DMS53 (cell line): ENCODE measurements around the gene ZNF892.

Experiments used
- DNase-seq: peaks from one replicate; lab custom pipeline; 2025; lab: John Stamatoyannopoulos, UW

The ZNF892 gene

DNA sequence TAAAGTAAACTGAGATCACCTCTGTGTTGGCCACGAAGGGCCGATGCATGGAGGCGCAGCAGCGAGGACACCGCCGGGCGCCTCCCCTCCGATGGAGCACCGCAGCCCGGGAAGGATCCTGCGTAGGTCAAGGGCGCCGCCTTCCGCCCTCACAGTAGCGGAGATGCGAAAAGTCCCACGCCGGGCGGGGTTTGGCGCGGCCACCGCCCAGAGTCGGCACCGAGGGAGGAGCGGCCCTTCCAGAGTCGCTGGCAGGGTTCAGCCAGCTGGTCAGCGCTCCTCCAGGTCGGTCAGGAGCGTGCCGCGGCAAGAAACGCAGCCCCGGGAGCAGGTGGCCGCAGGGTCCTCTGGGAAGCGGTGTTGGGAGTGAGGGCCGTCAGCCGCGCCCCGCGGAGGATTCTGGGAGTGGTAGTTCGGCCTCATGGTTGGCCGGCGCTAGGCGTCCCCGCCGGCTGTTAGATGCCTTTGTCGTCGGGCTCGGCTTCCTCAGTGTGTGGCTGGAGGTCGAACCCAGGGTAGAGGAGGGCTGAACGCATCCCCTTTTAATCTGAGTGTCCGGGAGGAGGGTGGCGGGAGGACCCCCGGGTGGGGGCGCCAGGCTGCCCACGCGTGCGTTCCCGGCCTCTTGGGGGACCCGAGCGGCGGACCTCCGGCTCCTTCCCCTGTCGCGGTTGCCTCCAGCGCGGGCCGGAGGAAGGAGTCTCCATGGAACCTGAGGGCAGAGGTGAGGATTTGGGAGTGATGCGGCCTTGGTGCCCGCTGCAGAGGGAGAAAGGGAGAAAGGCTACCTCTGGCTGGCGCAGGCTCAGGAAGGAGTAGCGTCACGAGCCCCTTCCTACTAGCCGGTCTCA lies at the start of gene ZNF892:
Gene ZNF892, plus strand, starts transcription at position 411 of the 851 bp plus-strand sequence. Its CDS starts 295 bp downstream, at position 706.
- DNase-seq: peak; percentile 99

DNA sequence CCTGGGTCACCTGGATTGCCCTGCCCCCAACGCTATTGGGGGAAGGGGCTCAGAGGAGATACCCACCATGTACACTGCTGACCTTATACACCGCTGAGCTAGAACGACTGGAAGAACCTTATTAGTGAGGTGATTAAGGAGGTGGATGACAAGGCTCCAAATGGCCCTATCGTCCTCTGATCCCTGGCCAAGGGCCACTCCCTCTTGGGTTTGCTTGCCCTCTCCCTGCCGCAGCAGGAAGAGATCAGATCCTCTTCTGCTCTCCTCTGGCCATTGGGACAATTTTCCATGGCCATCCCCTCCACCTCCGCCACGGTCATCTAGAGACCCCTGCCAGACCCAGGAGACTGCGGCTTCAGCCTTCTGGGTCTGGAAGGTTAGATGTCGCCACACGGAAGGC lies 48.9 kb upstream of the ZNF892 start:
- DNase-seq: peak; percentile 31

DNA sequence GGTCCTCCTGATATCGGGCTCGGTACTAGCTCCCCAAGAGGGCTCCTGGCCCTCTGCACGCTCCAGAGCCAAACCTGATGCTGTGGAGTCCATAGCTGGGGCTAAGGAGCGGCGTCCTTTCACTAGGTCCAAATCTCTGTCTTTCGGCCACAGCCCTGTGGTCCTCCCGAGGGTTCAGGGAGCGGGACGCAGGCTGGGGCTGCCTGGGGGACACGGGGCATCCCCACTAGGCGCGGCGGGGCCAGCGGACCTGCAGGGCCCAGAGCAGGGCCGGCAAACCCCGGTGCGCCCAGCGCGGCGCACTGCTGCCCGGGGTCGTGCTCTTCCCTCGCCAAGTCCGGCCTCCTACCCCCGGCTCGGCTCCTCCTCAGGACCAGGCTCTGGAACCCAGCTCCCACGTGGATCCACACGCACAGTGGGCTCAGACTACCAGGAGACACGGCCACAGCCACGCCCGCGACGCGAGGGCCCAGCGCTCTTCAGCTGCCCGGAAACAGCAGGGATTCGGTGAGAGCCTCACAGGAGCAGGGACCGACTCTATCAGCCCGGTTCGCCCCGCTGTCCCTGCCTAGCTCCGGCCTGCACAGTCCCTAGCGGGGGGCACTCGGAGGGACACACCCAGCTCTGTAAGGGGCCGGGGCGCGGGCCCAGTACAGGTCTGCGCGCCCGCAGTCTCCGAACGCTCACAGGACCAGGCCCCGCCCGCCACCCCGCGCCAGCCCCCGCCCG lies 48.3 kb upstream of the ZNF892 start:
- peak; percentile 78 for DNase-seq

DNA sequence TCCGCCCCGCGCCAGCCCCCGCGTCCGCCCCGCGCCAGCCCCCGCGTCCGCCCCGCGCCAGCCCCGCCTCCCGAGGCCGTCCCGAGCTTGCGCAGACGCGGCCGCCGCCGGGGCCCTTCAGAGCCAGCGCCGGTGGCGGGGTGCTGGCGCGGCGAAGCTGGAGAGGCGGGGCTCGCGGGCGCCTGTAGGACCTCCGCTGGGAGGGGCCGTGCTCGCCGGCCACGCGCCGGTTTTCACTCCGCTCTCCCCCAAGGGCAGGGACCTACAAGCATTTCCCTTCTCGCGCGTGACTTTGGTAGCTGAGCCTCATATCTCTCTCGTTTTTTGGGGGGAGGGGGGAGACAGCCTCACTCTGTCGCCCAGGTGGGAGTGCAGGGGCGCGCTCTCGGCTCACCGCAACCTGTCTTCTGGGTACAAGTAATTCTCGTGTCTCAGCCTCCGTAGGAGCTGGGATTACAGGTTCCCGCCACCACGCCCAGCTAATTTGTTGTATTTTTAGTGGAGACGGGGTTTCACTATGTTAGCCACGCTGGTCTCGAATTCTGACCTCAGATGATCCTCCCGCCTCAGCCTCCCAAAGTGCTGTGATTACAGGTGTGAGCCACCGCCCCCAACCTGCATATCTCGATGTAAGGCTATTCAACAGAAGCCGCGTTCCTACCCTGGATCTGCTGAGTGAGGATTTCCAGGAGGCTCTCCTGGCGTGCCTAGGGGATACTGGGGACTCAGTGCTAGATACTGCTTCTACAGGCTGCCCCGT lies 47.5 kb upstream of the ZNF892 start, which contains the start of gene ZNF514:
Gene ZNF514, minus strand, starts transcription at position 159 of the 760 bp plus-strand sequence. CDS start 6,595 bp downstream, outside the sequence.
- peak; percentile 94 for DNase-seq

DNA sequence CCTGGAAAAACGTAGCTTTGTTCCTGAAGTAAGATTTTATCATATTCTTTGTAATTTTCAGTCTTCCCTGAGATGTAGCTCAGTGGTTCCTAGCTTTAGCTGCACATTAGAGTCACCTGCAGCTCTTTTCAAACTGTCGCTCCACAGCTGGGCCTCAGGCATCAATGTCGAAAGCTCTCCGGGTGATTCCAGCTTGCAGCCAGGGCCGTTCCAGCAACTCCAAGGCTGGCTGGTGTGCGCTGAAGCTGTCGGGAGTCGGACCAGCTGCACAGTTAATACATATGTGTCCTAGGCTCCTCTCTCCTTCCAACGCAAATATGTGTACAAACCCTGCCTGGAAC lies 42.3 kb upstream of the ZNF892 start:
- DNase-seq: no peak

DNA sequence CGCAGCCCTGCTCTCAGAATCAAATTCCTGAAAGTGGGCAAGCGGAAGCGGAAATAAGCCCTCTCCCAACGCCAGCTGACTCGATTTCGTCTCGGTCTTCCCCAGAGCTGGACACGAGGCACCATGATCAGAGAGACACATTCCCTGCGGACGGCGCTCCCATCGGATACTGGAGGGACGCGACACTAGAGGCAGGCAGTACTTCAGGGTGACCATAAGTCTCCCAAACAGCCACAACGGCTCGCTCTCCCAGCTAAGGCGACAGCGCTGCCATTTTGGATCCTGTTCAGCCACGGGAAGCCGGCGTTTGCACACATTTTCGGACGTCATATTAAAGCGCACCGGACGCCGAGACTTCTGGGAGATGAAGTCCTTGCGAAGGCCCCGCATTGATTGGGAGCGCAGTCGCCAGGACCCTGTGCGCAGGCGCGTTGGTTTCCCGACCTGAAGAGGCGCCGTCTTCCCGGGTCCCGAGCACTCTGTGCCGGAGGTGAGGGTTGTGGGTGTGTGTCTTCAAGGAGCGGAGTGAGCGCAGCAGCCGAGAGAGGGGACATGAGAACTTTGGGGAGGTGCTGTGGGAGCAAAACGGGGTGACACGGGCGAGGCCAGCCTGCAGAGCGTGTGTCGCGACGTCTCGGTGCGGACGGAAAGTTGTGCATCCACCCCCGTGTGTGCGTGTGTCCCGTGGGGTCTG lies 41.8 kb upstream of the ZNF892 start, which contains the start of gene ZNF2:
Gene ZNF2, plus strand, starts transcription at position 439 of the 694 bp plus-strand sequence. CDS start 10,418 bp downstream, outside the sequence.
- DNase-seq: peak; percentile 99

DNA sequence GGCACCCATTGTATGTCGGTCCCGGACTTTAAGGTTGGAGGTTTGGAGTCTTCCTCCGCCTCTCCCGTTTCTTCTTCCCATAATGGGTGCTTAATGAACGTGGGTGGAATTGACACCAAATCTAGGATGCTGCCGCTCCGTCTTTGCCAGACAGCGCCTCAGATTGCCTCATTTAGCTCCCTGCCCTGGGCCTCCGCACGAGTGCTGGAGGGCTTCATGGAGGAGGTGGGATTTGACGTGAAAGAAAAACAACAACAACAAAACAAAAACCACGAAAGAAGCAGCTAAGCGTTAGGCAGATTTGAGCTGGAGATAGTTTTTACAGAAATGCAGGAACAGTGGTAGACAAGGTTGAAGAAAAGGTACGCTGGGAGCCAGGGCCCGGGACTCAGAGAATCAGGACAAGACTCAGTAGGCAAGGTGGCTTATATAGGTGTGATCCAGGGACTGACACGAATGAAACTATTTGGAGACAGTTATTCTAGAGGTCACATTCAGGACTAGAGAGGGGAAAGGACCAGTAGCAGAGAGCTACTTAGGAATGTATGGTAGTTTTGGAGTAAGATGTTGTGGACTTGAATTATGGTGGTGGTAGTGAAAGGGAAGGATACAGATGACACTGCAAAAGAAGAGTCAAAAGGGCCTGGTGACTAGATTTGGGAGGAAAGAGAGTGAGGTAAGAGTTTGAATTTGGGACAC lies 41.1 kb upstream of the ZNF892 start:
- DNase-seq: no peak

DNA sequence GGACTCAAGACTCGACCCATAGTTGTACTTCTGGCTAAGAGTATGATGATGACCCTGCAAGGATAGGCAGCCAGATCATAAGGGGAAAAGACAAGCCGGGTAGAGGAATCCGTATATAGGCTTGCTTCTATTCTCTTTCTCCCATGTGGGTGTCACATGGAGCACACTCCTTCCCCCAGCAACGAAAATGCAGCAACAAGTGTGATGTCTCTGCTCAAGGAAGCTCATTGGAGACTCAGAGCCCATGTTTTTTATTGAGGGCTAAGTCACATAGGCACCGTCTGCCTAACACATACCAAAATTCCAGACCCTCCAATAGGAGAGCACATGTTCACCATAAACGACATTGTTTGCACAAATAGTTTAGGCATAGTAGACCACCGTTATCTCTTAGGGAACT lies 35.4 kb upstream of the ZNF892 start:
- no peak for DNase-seq

DNA sequence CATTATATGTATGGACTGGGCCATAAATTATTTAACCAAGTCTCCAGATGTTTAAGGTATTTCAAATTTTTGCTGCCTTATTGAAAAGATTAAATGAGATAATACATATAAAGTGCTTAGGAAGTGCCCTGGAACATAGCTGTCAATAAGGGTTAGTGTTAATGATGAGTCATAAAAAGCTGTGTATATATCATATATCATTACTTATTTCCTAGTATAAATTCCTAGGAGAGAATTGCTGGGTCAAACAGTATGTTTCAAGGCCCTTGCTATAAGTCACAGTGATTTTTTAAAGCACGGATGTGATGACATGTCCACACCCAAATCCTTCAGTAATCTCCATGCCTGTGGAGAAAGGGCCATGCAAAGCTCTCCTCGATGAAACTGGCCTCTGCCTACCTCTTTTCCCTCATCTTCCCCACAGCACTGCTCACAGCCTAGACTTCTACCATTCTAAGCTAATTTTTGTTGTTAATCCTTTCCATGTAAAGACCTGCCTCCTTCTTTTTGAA lies 33.2 kb upstream of the ZNF892 start:
- no peak for DNase-seq

DNA sequence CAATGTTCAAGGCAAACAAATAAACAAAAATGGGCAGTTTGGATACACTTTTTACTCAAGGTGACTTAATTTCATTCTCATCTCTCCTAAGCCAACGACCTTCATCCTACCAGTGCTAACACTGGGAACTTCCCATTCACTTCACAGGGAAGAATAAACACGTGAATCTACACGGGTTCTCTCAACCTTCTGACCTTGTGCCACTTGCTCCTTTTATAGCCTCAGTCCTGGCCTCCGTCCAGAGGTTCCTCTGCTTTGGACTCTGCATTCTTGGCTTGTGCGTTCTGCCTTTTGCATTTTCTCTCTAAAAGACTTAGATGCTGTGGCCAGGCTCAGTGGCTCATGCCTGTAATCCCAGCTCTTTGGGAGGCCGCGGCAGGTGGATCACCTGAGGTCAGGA lies 27.9 kb upstream of the ZNF892 start:
- no peak for DNase-seq

DNA sequence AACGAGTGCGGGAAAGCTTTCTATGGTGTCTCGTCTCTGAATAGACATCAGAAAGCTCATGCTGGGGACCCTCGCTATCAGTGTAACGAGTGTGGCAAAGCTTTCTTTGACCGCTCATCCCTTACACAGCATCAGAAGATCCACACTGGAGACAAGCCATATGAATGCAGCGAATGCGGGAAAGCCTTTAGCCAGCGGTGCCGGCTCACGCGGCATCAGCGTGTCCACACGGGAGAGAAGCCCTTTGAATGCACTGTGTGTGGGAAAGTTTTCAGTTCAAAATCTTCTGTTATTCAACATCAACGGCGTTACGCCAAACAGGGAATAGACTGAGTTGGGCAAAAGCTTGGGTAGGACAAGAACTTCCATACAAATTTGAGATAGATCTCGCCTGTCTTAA lies 25.5 kb upstream of the ZNF892 start:
- no peak for DNase-seq

DNA sequence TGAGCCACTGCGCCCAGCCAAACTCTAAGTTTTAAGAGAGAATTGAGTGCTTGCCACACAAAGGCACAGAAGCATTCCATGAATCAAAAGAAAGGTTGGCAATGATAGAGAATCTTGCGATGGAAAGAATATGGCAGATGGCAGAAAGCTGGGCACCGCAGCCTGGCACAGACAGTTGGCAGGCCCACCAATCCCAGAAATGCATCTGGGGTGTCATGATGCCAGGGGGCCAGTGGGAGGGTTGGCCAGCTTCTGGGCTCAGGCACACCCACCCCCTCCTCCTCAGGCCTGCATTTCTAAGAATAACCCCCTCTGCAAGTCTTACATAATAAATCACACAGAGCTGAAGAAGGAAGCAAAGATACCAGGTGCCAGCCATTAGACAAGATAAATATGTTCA lies 22.1 kb upstream of the ZNF892 start:
- DNase-seq: no peak

DNA sequence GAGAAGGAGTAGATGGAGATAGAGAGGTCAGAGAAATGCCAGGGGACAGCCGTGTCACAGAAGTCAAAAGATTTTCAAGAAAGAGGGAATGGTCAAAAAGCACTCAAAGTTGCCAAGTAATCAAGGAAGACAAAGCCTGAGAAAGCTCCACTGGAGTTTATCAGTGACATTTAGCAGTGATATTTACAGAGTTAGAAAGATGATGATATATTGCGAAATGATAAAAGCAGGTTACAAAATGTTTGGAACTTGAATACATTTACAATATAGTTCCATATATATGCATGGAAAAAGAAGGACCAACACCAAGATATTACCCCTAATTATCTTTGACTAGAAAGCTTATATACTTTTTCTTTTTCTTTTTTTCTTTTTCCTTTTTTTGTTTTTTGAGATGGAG lies 21.3 kb upstream of the ZNF892 start:
- no peak for DNase-seq

DNA sequence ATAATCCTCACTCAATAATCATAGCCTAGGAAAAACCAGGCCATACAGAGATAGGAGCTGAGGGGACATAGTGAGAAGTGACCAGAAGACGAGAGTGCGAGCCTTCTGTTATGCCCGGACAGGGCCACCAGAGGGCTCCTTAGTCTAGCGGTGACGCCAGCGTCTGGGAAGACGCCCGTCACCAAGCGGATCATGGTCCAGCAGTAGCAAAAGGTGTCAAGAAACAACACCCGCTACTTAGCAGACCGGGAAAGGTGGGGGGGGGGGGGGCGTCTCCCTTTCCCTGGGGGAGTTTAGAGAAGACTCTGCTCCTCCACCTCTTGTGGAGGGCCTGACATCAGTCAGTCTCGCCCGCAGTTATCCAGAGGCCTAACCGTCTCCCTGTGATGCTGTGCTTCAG lies 14.4 kb upstream of the ZNF892 start:
- peak; percentile 77 for DNase-seq

DNA sequence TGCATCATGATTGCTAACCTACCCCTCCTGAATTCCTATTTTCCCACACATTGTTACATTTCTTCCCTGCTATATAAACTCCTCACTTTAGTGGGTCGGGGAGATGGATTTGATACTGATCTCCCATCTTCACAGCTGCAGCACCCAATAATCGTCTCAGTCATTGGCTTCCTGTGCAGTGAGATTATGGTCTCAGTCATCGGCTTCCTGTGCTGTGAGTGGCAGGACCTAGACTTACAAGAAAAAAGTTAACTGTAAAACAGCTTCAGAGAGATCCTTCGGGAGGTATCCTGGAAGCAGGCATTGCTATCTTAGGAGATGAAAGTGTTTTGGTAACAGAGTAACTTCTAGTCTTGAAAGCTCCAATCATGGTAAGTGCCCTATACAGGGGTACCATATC lies 3.4 kb upstream of the ZNF892 start:
- no peak for DNase-seq

DNA sequence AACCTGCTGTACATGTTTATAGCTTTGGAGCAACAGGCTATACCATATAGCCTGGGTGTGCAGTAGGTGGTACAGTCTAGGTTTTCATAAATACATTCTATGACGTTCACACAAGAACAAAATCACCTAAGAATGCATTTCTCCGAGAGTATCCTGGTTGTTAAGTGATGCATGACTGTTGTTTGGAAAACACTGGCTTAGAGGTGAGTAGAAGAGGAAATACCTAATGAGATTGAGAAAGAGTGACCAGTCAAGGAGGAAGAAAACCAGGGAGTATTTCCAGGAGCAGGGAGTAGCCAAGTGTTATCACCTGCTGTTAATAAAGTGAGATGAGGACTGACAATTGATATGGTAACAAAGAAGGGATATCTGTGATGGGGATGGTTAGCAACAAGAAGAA lies 2.9 kb upstream of the ZNF892 start:
- no peak for DNase-seq

DNA sequence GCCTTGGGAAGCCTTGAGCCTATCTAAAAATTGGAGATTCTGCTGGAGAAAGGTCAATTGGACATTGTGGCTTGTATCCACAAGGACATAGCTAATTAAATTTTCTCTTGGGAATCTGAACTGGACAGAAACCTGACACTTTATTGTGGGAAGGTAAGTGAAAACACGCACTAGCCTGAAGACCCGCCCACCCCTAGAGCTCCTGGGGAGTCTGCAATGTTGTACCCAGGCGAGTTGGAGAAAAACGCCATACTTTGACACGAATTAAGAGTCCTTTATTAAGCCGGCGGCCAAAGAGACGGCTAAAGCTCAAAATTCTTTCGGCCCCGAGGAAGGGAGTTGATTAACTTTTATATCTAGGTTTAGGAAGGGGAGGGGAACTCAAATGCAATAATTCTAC lies 1.2 kb upstream of the ZNF892 start:
- no peak for DNase-seq

DNA sequence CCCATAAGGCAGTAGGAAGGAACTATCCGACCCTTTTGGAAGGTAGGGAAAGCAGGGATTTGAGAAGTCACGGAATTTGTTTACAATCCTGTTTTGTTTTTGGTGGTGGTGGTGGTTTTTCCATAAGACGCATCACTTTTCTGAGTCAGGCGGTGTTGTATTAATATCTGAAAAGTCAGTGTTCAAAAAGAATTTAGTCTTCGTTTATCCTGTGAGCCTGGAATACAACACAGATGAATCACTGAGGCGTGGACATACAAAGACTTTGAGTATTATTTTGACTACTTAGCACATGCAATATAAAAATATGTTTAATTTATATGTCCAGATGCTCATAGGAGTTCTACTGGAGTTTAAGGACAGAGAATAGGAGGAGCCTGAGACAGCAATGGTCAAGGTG lies 785 bp downstream of the ZNF892 start:
- no peak for DNase-seq

DNA sequence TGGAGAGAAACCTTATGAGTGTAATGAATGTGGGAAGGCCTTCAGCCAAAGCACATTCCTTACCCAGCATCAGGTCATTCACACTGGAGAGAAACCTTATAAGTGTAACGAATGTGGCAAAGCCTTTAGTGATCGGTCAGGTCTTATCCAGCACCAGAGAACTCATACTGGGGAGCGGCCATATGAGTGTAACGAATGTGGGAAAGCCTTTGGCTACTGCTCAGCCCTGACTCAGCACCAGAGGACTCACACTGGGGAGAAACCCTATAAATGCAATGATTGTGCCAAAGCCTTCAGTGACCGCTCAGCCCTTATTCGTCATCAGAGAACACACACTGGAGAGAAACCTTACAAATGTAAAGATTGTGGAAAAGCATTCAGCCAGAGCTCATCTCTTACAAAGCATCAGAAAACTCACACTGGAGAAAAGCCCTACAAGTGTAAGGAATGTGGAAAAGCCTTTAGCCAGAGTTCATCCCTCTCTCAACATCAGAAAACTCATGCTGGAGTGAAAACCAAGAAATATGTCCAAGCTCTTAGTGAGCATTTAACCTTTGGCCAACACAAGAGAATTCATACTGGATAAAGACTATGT lies 7.8 kb downstream of the ZNF892 start:
- peak; percentile 43 for DNase-seq

DNA sequence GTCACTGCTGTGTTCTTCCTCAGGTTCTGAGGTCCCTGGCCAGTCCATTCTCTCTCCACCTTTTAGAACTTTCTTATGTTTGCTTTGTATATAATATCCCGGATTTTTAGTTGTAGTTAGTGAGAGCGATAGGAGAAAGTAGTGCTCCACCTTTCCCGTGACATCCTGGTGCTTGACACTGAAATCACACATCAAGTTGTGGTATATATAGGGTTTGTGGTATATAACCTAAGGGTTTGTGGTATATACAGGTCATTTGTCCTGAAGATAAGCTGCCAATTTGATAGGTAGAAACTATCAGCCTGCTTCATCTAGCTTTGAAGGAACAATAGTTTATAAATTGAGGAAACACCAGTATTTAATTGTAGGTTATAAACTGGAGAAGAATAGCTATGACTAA lies 13.1 kb downstream of the ZNF892 start:
- DNase-seq: no peak

DNA sequence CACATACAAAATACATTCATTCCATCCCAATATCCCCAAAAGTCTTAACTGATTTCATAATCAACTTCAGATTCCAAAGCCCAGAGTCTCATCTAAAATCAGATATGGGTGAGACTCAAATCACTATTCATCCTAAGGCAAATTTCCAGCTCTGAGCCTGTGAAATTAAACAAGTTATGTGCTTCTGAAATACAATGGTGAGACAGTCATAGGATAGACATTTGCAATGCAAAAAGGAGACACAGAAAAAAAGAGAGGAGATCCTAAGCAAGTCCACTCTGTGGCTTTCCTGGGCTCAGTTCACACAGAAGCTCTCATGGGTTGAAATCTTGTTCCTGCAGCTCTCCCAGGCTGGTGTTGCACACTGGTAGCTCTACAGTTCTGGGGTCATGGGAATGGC lies 18.3 kb downstream of the ZNF892 start:
- DNase-seq: no peak
